Measurements from ENCODE around the gene OSM.

DNA sequence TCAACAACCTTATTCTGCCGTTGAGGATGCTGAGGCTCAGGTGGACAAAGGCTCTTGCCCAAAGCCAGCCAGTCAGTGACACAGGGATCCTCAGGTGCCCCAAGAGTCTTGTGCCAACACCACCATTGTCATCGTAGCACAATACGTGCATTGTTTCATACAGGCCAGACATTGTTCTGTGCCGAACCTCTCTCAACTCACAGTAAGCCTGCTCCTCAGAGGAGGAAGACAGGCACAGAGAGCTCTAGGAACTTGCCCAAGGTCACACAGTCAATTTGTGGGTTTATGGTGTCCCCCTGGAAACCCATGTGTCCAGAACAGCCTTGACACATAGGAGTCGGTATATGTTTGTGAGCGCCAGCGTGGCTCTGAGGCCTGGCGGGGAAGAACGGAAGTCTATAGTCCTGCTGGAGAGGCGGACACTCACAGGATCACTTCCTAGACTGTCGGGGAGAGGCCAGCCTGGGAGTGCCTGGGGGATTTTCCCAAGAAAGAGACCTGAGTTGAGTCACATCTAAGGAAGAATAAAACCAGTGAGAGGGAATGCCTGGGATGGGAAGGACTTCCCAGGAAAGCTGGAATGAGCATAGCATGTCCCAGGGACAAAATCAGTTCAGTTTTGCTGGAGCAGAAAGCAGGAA, 40.3 kb downstream of the OSM start:
- TF ChIP-seq, protein P1, sequence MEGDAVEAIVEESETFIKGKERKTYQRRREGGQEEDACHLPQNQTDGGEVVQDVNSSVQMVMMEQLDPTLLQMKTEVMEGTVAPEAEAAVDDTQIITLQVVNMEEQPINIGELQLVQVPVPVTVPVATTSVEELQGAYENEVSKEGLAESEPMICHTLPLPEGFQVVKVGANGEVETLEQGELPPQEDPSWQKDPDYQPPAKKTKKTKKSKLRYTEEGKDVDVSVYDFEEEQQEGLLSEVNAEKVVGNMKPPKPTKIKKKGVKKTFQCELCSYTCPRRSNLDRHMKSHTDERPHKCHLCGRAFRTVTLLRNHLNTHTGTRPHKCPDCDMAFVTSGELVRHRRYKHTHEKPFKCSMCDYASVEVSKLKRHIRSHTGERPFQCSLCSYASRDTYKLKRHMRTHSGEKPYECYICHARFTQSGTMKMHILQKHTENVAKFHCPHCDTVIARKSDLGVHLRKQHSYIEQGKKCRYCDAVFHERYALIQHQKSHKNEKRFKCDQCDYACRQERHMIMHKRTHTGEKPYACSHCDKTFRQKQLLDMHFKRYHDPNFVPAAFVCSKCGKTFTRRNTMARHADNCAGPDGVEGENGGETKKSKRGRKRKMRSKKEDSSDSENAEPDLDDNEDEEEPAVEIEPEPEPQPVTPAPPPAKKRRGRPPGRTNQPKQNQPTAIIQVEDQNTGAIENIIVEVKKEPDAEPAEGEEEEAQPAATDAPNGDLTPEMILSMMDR (IDR thresholded peaks at IDR 0.05): no peak
- TF ChIP-seq POLR2A (IDR thresholded peaks at IDR 0.05): no peak

Measured in thyroid gland (tissue), 4 donors.